ENCODE measurements around the gene NEDD9. TPM values are rescaled to one million over a fixed set of nuclear protein-coding genes. Genes with fewer than 3 reads are reported as not detected.

The NEDD9 gene
- total RNA-seq, 1 experiment from 2014 or later, result 0.17 TPM

DNA sequence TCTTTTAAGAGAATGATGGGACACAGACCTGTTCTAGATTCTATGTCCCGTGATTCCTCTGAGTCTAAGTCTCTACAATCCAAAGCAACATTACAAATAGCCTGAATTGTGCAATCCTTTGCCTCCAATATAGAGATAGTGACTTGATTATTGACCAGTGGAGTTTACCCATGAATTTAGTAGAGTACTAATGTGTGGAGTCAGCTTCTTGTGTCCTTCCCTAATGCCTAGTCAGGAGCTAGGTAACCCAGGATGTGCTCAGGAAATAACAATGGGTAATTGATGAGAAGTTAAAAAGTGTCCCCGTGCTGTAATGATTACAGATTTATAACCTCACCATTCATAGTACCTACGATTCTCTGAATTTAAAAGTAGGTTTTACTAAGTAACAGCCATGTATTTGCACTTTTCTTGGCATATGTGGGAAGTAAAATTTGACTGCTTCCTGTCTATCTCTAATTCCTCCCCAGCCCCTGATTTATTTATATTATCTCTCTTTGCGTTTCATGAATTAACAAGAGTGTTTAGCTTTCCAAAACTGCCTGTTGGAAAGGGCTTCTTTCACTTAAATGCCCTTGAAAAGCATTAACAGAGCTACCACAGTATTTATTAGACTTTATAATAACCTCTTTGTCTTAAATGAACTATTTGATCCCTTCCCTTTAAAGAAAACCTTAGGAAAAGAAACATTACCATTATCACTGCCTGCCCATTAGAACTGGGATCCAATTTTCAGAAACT is 30.5 kb downstream of the NEDD9 start (continued):
- TF ChIP-seq, protein P1, sequence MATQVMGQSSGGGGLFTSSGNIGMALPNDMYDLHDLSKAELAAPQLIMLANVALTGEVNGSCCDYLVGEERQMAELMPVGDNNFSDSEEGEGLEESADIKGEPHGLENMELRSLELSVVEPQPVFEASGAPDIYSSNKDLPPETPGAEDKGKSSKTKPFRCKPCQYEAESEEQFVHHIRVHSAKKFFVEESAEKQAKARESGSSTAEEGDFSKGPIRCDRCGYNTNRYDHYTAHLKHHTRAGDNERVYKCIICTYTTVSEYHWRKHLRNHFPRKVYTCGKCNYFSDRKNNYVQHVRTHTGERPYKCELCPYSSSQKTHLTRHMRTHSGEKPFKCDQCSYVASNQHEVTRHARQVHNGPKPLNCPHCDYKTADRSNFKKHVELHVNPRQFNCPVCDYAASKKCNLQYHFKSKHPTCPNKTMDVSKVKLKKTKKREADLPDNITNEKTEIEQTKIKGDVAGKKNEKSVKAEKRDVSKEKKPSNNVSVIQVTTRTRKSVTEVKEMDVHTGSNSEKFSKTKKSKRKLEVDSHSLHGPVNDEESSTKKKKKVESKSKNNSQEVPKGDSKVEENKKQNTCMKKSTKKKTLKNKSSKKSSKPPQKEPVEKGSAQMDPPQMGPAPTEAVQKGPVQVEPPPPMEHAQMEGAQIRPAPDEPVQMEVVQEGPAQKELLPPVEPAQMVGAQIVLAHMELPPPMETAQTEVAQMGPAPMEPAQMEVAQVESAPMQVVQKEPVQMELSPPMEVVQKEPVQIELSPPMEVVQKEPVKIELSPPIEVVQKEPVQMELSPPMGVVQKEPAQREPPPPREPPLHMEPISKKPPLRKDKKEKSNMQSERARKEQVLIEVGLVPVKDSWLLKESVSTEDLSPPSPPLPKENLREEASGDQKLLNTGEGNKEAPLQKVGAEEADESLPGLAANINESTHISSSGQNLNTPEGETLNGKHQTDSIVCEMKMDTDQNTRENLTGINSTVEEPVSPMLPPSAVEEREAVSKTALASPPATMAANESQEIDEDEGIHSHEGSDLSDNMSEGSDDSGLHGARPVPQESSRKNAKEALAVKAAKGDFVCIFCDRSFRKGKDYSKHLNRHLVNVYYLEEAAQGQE (IDR thresholded peaks at IDR 0.05; ENCODE audit: low read depth), result no peak
- TF ChIP-seq SP1 (IDR thresholded peaks at IDR 0.05; ENCODE audit: low read depth) (no peak), ELF1 (IDR thresholded peaks at IDR 0.05; ENCODE audit: borderline replicate concordance, low read depth) (no peak)

DNA sequence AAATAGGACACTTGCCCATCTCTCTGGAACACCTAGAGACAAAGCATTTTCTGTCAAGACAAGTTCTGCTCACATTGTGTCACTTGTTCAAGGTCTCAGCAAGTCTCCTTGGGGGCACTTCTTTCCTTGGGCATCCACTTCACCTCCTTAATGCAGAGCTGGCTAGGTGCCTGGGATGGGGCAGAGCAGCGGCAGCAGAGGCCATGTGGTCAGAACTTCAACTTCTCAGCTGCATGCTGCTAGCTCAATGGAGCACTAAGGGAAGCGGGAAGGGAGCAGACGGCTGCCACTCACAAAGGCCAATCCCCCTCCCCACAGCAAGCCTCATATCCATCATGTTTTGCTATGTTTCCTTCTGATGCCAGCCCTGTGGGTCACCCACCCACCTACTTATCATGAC is 31.5 kb downstream of the NEDD9 start:
- H3K4me2 ChIP-seq (ENCODE audit: low read length), result no peak overlapping the region
- ATAC-seq, result no peak
- no peaks in the 10 kb centered on the region for H3K36me3 ChIP-seq (ENCODE audit: control insufficient read depth in 1 of 2, insufficient read depth in 2 of 2, low read length in 2 of 2)
- H3K4me3 ChIP-seq (replicated peaks in 1 of 2; ENCODE audit: low read depth in 1 of 2, low read length in 2 of 2), result no peak overlapping the region
- H3K9me2 ChIP-seq (ENCODE audit: insufficient read depth), result no peaks in the 10 kb centered on the region
- intact Hi-C loops (cut with micrococcal nuclease), result no loop called here
- H3K9ac ChIP-seq (ENCODE audit: low read length), result no peak overlapping the region
- no peaks in the 10 kb centered on the region for H3K4me1 ChIP-seq (ENCODE audit: control insufficient read depth in 1 of 2, insufficient read depth in 2 of 2, low read length in 2 of 2)
- H3K27me3 ChIP-seq (ENCODE audit: insufficient read depth, low read length), result 0 out of 2 replicates have a peak, but pooled peaks cover 5% of the 10 kb centered on the region
- H4K20me1 ChIP-seq (ENCODE audit: insufficient read depth), result no peaks in the 10 kb centered on the region
- no peak for DNase-seq (ENCODE audit: low read depth, low spot score)
- no peaks in the 10 kb centered on the region for H3K79me2 ChIP-seq (ENCODE audit: insufficient read depth, low read length)
- no peak overlapping the region for H2AFZ ChIP-seq (ENCODE audit: low read depth, low read length, poor library complexity, severe bottlenecking)
- H3K9me3 ChIP-seq (ENCODE audit: control insufficient read depth in 1 of 2, insufficient read depth in 1 of 2, low read depth in 1 of 2, low read length in 2 of 2), result no peaks in the 10 kb centered on the region
- POLR2A ChIA-PET, result no interaction called here
- H3K27ac ChIP-seq (ENCODE audit: low read depth, low read length), result no peak overlapping the region
- RAD21 ChIA-PET (ENCODE audit: low non-redundant PET in 1 of 2, low total read pairs in 2 of 2, uncharacterized antibody in 2 of 2, unreplicated experiment in 2 of 2), result no interaction called here
- no TSS peak for BruUV-seq (replicated peaks)
- CTCF ChIA-PET, result no interaction called here
- TF ChIP-seq SP1 (IDR thresholded peaks at IDR 0.05; ENCODE audit: low read depth), result no peak
- TF ChIP-seq, protein P2, sequence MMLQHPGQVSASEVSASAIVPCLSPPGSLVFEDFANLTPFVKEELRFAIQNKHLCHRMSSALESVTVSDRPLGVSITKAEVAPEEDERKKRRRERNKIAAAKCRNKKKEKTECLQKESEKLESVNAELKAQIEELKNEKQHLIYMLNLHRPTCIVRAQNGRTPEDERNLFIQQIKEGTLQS (IDR thresholded peaks at IDR 0.05), result no peak
- no peak for TF ChIP-seq ZNF274 (IDR thresholded peaks at IDR 0.05; ENCODE audit: low read depth, low read length)
- TF ChIP-seq YY1 (IDR thresholded peaks at IDR 0.05; ENCODE audit: extremely low read depth, insufficient replicate concordance, low read depth, low read length), result no peak
- no peak for TF ChIP-seq JUND (IDR thresholded peaks at IDR 0.05)
- TF ChIP-seq EGR1 (IDR thresholded peaks at IDR 0.05; ENCODE audit: low read depth), result no peak
- no peak for TF ChIP-seq SIN3A (IDR thresholded peaks at IDR 0.05; ENCODE audit: low read depth)
- no peak for TF ChIP-seq SRF (IDR thresholded peaks at IDR 0.05; ENCODE audit: low read depth)
- TF ChIP-seq, protein P3, sequence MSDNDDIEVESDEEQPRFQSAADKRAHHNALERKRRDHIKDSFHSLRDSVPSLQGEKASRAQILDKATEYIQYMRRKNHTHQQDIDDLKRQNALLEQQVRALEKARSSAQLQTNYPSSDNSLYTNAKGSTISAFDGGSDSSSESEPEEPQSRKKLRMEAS (IDR thresholded peaks at IDR 0.05), result no peak
- no peak for TF ChIP-seq CBX3 (IDR thresholded peaks at IDR 0.05; ENCODE audit: low read depth)
- no peak for TF ChIP-seq POLR2AphosphoS5 (IDR thresholded peaks at IDR 0.05; ENCODE audit: low read depth, low read length)
- TF ChIP-seq, protein P4, sequence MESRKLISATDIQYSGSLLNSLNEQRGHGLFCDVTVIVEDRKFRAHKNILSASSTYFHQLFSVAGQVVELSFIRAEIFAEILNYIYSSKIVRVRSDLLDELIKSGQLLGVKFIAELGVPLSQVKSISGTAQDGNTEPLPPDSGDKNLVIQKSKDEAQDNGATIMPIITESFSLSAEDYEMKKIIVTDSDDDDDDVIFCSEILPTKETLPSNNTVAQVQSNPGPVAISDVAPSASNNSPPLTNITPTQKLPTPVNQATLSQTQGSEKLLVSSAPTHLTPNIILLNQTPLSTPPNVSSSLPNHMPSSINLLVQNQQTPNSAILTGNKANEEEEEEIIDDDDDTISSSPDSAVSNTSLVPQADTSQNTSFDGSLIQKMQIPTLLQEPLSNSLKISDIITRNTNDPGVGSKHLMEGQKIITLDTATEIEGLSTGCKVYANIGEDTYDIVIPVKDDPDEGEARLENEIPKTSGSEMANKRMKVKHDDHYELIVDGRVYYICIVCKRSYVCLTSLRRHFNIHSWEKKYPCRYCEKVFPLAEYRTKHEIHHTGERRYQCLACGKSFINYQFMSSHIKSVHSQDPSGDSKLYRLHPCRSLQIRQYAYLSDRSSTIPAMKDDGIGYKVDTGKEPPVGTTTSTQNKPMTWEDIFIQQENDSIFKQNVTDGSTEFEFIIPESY (IDR thresholded peaks at IDR 0.05; ENCODE audit: extremely low read depth, insufficient replicate concordance, low read length), result no peak
- TF ChIP-seq FOSL1 (IDR thresholded peaks at IDR 0.05; ENCODE audit: low read depth), result no peak
- no peak for TF ChIP-seq RAD21 (IDR thresholded peaks at IDR 0.05; ENCODE audit: low read depth)
- TF ChIP-seq TCF7L2 (IDR thresholded peaks at IDR 0.05; ENCODE audit: borderline replicate concordance, extremely low read depth, insufficient read depth, insufficient read length), result no peak

All from HCT116 (cell line).